BE2C (cell line): ENCODE data around the gene CHST11.

ENCODE experiments used
- DNase-seq: peaks from one replicate; pipeline ENCODE4 v3.0.0-alpha.2; 2020
- H3K27me3 ChIP-seq: fragments of 250-450 bp; sonication (Bioruptor Pico); 2 replicates; pipeline ENCODE4 v1.5.1; 2020; ENCODE audit warnings: mild to moderate bottlenecking
- H3K36me3 ChIP-seq: fragments of 250-450 bp; sonication (Bioruptor Pico); 2 replicates; pipeline ENCODE4 v1.5.1; 2020; ENCODE audit warnings: mild to moderate bottlenecking
- H3K4me1 ChIP-seq: fragments of 250-450 bp; sonication (Bioruptor Pico); 2 replicates; pipeline ENCODE4 v1.5.1; 2020
- H3K4me3 ChIP-seq: 2 replicates; pipeline ENCODE4 v1.5.1; 2011; ENCODE audit warnings: low read depth, low read length
- H3K9me3 ChIP-seq: fragments of 250-450 bp; sonication (Bioruptor Pico); 2 replicates; pipeline ENCODE4 v1.5.1; 2020
- TF ChIP-seq, protein P1 (sequence below): IDR thresholded peaks from 2 replicates; pipeline ENCODE4 v1.5.1; 2012; ENCODE audit warnings: mild to moderate bottlenecking, low read depth, low read length

CHST11 gene

DNA sequence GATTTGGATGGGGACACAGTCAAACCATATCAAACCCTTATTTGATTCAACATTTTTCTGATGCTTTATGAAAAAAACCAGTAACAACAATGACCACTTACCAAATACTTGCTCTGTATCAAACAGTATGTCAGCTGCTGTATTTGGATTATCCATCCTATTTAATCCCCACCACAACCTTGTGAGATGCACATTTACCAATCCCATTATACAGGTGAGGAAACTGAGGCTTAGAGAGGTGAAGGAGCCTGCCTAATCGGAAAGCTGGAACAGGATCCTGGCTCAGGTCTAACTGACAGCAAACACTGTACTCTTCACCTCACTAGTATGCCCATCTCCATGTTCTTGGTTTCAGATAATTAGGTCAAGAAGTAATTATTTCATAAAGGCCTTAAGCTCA, 13.8 kb downstream of the CHST11 start:
- no peak overlapping the region for H3K4me3 ChIP-seq
- peaks cover 2% of the 10 kb centered on the region for H3K36me3 ChIP-seq
- no peaks in the 10 kb centered on the region for H3K27me3 ChIP-seq
- peaks cover 19% of the 10 kb centered on the region for H3K4me1 ChIP-seq
- no peak for DNase-seq
- no peaks in the 10 kb centered on the region for H3K9me3 ChIP-seq
- TF ChIP-seq, protein P1, sequence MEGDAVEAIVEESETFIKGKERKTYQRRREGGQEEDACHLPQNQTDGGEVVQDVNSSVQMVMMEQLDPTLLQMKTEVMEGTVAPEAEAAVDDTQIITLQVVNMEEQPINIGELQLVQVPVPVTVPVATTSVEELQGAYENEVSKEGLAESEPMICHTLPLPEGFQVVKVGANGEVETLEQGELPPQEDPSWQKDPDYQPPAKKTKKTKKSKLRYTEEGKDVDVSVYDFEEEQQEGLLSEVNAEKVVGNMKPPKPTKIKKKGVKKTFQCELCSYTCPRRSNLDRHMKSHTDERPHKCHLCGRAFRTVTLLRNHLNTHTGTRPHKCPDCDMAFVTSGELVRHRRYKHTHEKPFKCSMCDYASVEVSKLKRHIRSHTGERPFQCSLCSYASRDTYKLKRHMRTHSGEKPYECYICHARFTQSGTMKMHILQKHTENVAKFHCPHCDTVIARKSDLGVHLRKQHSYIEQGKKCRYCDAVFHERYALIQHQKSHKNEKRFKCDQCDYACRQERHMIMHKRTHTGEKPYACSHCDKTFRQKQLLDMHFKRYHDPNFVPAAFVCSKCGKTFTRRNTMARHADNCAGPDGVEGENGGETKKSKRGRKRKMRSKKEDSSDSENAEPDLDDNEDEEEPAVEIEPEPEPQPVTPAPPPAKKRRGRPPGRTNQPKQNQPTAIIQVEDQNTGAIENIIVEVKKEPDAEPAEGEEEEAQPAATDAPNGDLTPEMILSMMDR = no peak

GRCh38 chr12:104471336-104471735, 14.6 kb downstream of the CHST11 start:
- H3K9me3 ChIP-seq = no peaks in the 10 kb centered on the region
- no peak for DNase-seq
- H3K4me1 ChIP-seq = peaks cover 18% of the 10 kb centered on the region
- H3K4me3 ChIP-seq = no peak overlapping the region
- H3K27me3 ChIP-seq = no peaks in the 10 kb centered on the region
- peaks cover 2% of the 10 kb centered on the region; the same call in 1 of the 2 replicates for H3K36me3 ChIP-seq
- TF ChIP-seq, protein P1 = no peak

GRCh38 chr12:104472748-104473147, 16.0 kb downstream of the CHST11 start:
- H3K4me3 ChIP-seq = no peak overlapping the region
- no peaks in the 10 kb centered on the region for H3K27me3 ChIP-seq
- H3K9me3 ChIP-seq = no peaks in the 10 kb centered on the region
- TF ChIP-seq, protein P1 = no peak
- no peak for DNase-seq
- H3K4me1 ChIP-seq = peaks cover 11% of the 10 kb centered on the region
- peaks cover 2% of the 10 kb centered on the region; the same call in 1 of the 2 replicates for H3K36me3 ChIP-seq

- peaks cover 2% of the 10 kb centered on the region; the same call in 1 of the 2 replicates for H3K36me3 ChIP-seq
- H3K27me3 ChIP-seq = no peaks in the 10 kb centered on the region
- no peak overlapping the region for H3K4me3 ChIP-seq
- peaks cover 11% of the 10 kb centered on the region for H3K4me1 ChIP-seq
- DNase-seq = no peak
- H3K9me3 ChIP-seq = no peaks in the 10 kb centered on the region
- TF ChIP-seq, protein P1 = no peak
Measured at GRCh38 chr12:104473374-104473983, 16.7 kb downstream of the CHST11 start.

DNA sequence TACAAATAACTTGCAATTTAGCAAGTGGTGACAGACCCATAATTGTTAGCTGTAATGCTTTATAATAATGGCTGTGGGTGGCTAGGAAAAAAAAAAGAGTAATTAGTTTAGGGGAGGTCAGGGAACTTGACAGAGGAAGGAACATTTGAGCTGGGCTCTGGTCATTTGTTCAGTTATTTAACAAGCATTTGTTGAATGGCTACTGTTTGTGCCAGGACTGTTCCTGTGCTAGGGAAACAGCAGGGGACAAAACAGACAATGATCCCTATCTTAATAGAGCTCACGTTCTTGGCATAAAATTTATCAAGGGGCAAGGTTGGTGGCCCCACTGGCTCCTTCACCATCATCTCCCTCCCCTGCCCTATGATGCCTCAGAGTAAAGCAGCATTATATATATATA, 18.5 kb downstream of the CHST11 start:
- H3K4me3 ChIP-seq = no peak overlapping the region
- no peak for DNase-seq
- TF ChIP-seq, protein P1 = no peak
- no peaks in the 10 kb centered on the region for H3K9me3 ChIP-seq
- peaks cover 11% of the 10 kb centered on the region for H3K4me1 ChIP-seq
- H3K36me3 ChIP-seq = peaks cover 2% of the 10 kb centered on the region; the same call in 1 of the 2 replicates
- no peaks in the 10 kb centered on the region for H3K27me3 ChIP-seq

DNA sequence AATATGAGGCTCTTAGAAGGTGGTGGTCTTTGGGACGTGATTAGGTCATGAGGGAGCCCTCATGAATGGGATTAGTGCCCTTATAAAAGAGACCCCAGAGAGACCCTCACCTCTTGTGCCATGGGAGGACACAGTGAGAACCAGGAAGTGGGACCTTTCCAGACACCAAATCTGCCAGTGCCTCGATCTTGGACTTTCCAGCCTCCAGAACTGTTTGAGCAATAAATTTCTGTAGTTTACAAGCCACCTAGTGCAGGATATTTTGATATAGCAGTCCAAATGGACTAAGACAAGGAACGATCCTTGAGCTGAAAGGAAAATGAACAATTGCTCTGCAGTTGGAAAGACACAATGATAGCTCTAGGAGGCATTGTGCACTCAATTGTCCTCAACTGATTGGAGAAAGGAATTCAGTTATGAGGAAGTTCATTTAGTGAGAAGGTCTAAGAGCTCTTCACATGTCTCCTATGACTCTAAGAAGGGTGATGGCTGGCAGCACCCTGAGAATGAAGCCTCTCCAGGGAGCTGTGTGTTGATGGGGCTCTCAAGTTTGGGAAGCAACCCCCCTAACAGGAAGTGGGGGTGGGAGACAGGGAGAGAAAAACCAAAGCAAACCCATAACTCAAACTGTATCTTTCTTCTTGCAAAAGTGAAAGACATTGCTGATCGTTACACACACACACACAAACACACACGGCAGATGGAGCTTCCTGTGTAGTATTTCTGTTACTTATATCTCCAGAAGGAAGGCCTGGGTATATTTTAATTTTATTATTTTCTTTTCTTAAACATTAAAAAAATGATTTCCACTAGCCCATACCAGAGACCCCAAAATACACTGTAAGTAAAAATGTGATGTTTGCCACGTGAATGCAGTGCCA, 21.0 kb downstream of the CHST11 start:
- Histone ChIP-seq H3K9me3 (no peaks in the 10 kb centered on the region; the same call in 1 of the 2 replicates), H3K36me3 (no peaks in the 10 kb centered on the region; the same call in 1 of the 2 replicates), H3K4me3 (no peak overlapping the region), H3K4me1 (peaks cover 9% of the 10 kb centered on the region), H3K27me3 (no peaks in the 10 kb centered on the region)
- TF ChIP-seq, protein P1 = no peak
- DNase-seq = no peak
